NCI-H748 treated with DMSO at 0.1 percent for 48 hours (cell line): ENCODE measurements around the gene TJAP1.
"Not testable (repeated sequence)": the region's sequence is repeated elsewhere in the genome, so short reads cannot be mapped to it uniquely, and the experiment has no call there.

Experiments
- DNase-seq: peaks from one replicate; lab custom pipeline; 2025; lab: John Stamatoyannopoulos, UW

TJAP1 gene

DNA sequence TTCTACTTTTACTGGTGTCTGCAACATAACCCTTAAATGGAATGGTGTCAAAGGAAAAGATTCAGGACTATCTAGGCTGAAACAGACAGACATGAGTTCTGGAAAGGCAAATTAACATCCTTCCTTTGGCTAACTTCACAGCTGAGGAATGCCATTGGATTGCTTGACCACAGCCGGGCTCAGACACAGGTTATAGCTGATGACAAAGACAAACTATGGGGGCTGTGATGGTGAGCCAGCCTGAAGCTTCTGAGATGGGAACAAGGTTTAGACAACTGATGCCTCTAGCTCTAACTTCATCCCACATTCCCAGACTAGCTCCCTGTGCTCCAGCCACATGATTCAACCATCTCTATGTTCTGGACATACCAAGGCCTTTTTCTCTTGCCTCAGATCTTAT is 54.8 kb downstream of the TJAP1 start:
- no peak for DNase-seq

DNA sequence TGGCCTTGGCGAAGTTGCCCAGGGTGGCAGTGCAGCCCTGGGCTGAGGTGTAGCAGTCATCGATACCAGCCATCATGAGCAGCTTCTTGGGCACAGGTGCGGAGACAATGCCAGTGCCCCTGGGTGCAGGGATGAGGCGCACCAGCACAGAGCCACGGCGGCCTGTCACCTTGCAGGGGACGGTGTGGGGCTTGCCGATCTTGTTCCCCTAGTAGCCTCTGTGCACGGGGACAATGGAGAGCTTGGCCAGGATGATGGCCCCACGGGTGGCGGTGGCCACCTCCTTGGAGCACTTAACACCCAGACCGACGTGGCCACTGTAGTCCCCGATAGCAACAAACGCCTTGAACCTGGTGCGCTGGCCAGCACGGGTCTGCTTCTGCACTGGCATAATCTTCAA is 61.6 kb downstream of the TJAP1 start:
- DNase-seq, result not testable (repeated sequence)

DNA sequence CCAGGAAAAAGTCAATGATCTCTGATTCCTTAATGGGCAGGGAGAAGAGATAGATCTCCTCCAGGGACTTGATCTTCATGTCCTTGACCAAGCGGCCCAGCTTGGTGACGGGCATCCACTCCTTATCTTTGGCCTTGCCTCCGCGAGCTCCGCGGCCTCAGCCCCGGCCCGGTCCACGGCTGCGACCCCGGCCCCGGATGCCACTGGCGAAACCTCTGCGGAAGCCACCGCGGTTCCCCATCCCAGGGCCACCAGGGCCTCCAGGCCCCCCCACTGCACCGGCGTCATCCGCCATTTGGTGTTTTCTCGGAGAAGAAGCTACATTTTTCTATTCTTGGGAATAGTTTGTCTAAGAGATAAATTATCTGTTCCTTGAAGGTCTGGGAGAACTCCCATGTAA is 62.0 kb downstream of the TJAP1 start:
- DNase-seq, result not testable (repeated sequence)

DNA sequence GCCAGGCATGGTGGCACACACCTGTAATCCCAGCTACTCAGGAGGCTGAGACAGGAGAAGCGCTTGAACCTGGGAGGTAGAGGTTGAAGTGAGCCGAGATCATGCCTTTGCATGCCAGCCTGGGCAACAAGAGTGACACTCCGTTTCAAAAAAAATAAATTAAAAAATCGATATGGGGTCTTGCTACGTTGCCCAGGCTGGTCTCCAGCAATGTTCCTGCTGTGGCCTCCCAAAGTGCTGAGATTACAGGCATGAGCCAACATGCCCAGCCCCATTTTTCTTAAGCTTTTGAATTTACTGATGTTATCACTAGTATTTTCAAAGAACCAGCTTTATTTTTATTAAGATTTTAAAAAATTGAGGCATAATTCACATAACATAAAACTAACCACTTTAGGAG is 63.1 kb downstream of the TJAP1 start:
- no peak for DNase-seq

DNA sequence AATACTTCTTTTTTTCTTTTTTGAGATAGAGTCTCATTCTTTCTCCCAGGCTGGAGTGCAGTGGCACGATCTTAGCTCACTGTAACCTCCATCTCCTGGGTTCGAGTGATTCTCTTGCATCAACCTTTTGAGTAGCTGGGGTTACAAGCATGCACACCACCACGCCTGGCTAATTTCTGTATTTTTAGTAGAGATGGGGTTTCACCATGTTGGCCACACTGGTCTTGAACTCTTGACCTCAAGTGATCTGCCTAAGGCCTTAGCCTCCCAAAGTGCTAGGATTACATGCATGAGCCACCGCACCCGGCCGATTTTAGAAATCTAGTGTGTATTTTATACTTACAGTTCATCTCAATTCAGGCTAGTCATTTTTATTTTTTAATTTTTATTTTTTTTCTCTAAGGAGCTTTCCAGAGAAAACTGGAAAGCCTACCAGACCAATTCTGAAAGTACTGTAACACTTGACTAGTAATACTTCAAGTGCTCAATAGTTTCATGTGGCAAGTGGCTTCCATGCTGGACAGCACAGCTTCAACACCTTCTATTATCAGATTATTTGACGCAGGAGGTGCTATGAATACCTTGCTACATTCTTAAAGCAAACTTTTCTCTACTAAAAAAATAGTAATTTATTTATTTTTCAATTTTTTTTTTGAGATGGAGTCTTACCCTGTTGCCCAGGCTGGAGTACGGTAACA is 64.6 kb downstream of the TJAP1 start:
- DNase-seq, result no peak

DNA sequence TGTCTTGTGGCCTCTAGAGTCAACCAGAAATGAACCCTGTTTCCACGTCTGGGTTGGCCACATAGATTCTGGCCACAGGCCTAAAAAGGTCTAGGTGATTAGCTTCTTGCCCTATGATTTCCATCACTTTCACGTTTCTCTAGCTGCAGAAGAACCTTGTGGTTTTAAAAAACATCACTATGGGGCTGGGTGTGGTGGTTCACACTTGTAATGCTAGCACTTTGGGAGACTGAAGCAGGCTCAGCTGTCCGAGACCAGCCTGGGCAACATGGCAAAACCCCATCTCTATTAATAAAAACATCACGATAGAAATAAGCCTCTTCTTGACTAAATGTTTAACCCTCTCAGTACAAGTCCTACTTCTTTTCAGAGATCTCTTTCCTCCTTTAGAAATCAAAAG is 67.1 kb downstream of the TJAP1 start:
- DNase-seq, result no peak

DNA sequence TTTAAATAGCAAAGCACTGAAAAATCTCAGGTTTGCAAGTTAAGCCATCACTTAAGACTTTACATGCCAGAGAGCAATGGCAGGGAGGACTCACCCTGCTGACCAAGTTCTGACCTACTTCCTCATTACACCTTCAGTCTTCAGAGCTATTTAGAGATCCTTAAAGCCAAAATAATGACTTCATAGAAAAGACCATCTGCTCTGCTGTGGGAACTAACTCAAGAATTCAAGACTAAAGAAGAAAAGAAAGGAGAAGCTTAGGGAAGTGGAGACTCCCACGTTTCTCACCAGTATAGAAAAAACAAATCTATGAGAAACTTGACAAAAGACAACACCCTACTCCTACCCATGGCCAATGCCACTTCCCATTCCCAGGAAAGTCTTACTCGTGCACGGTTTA is 69.9 kb downstream of the TJAP1 start:
- no peak for DNase-seq
